GM12875 (cell line): ENCODE measurements around the gene HAPSTR1.
A peak's percentile ranks its signal among the peaks of the same experiment; 100 is the strongest.

Experiments used
- H3K4me3 ChIP-seq: one replicate; pipeline ENCODE4 v1.5.1; 2011; ENCODE audit warnings: low read depth, low read length, control low read depth
- TF ChIP-seq, protein P1 (sequence below): IDR thresholded peaks from 2 replicates; pipeline ENCODE4 v1.5.1; 2011; ENCODE audit warnings: low read depth, mild to moderate bottlenecking, control low read depth, inconsistent platforms, low read length, moderate library complexity, borderline replicate concordance; ENCODE audit not compliant: insufficient read depth

HAPSTR1 gene

DNA sequence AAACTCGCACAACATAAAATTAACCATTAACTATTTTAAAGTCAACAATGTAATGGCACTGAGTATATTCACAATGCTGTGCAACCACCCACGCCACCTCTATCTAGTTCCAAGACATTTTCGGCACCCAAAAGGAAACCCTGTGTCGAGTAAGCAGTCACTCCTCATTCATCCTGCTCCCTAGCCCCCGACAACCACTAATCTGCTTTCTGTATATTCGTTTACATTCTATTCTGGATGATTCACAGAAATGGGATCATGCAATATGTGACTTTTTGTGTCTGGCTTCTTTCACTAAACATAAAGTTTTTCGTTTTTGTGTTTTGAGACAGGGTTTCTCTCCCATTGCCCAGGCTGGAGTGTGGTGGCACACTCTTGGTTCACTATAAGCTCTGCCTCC, 42.2 kb upstream of the HAPSTR1 start:
- TF ChIP-seq, protein P1, sequence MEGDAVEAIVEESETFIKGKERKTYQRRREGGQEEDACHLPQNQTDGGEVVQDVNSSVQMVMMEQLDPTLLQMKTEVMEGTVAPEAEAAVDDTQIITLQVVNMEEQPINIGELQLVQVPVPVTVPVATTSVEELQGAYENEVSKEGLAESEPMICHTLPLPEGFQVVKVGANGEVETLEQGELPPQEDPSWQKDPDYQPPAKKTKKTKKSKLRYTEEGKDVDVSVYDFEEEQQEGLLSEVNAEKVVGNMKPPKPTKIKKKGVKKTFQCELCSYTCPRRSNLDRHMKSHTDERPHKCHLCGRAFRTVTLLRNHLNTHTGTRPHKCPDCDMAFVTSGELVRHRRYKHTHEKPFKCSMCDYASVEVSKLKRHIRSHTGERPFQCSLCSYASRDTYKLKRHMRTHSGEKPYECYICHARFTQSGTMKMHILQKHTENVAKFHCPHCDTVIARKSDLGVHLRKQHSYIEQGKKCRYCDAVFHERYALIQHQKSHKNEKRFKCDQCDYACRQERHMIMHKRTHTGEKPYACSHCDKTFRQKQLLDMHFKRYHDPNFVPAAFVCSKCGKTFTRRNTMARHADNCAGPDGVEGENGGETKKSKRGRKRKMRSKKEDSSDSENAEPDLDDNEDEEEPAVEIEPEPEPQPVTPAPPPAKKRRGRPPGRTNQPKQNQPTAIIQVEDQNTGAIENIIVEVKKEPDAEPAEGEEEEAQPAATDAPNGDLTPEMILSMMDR = no peak
- H3K4me3 ChIP-seq = no peak overlapping the region

DNA sequence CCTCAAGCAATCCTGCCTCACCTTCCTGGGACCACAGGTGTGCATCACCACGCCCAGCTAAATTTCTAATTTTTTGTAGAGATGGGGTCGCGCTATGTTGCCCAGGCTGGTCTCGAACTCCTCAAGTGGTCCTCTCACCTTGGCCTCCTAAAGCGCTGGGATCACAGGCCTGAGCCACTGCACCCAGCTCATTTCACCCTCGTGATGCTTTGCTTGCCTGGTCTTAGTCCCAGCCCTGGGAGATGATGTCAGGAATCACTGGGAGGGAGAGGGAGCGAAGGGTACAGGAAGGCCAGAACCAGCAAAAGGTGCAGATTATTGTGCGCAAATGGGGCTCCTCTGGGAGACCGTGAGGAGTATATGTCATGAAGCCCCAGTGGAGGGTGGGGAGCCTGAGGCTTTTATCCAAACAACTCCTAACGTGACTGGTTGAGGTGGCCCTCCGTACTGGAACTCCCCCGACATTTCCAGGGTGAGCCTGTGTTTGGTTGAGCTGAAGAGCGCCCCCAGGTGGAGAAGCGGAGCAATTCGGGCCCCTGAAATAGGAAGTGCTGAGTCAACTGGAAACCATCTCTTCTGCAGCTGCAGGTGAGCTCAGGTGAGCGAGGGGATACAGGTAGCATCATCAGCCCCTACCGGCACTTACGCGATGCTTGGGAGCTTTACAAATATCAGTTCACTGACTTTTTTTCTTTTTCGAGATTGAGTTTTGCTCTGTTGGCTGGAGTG, 41.2 kb upstream of the HAPSTR1 start:
- TF ChIP-seq, protein P1 = peak; percentile 65; the same call in 1 of the 2 replicates
- H3K4me3 ChIP-seq = no peak overlapping the region

DNA sequence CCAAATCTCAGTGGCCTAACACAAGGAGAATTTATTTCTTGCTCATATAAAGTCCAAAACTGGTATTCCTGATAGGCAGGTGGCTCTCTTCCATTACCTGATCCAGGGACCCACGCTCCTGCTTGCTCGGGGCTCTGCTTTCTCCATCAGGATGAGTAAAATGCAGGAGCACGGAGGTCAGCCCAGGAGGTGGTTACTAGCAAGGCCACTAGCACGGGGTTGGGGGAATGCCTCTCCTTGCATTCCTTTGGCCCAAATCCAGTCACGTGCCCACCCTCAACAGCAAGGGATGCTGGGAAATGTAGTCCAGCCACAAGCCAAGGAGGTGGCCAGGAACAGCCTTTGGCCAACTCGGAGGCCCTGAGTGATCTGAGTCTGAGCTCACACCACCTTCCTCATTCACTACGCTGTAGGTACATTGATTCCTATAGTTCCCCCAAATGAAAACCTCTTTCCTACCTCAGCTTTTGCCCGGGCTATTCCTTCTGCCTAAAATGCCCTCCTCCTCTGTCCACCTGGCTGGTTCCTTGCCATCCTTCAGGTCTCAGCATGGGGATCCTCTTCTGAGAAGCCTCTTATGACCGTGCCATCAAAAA, 38.3 kb upstream of the HAPSTR1 start:
- no peak overlapping the region for H3K4me3 ChIP-seq
- TF ChIP-seq, protein P1 = no peak

DNA sequence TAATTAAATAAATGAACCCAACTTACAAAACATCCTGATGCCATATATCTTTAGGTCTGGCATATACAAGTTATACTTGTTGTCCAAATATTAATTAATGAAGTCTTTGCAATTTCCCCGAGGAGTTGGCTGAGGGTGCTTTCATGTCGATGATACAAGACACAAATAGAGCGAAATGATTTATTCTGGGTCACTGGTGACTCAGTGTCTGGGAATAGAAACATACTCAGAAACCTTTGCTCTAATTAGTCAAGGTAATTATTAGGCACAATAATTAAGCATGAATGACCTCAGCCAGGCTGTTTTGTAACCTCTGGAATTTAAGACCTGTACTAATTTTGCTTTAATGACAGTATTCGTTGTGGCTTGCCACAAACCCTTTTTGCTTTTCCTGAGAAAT, 37.0 kb upstream of the HAPSTR1 start:
- TF ChIP-seq, protein P1 = no peak

DNA sequence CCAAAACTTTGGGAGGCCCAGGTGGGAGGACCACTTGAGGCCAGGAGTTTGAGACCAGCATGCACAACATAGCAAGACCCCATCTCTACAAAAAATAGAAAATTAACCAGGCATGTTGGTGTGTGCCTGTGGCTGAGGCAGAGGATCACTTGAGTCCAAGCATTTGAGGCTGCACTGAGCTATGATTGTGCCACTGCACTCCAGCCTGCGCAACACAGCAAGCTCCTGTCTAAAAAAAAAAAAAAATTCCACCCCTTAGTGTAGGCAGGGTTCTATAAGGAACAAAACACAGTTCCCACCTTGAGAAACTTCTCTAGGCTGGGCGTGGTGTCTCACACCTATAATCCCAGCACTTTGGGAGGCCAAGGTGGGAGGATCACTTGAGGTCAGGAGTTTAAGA, 36.3 kb upstream of the HAPSTR1 start:
- H3K4me3 ChIP-seq = no peak overlapping the region
- TF ChIP-seq, protein P1 = no peak

More for the DNA sequence above, 37.0 kb upstream of the HAPSTR1 start:
- no peak overlapping the region for H3K4me3 ChIP-seq

DNA sequence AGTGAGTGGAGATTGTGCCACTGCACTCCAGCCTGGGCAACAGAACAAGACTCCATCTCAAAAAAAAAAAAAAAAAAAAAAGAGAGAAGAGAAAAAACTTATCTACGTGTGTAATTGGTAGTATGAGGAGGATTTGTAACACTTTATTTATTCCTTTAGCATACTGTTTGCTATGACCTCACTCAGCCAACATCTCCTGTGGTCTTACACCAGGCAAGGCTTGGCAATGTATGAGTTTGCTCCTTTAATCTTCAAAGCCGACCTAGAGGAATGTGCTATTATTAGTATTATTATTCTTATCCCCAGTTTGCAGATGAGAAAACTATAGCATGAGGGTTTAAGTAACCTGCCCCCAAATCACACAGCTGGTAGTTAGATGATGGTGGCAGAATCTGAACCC, 35.8 kb upstream of the HAPSTR1 start:
- TF ChIP-seq, protein P1 = no peak
- no peak overlapping the region for H3K4me3 ChIP-seq

DNA sequence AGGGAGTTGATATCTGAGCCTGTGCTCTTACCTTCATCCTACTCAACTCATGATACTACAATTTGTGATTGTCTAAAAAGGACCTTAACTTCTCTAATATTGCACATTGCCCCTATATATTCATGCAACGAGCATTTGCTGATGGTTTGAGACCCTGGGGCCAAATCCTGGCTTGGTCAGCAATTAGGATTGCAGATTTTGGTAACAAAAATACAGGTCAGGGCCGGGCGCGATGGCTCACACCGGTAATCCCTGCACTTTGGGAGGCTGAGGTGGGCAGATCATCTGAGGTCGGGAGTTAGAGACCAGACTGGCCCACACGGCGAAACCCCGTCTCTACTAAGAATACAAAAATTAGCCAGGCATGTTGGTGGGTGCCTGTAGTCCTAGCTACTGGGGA, 35.4 kb upstream of the HAPSTR1 start:
- TF ChIP-seq, protein P1 = no peak
- H3K4me3 ChIP-seq = no peak overlapping the region
